ENCODE results near the gene IMPA2.

DNA sequence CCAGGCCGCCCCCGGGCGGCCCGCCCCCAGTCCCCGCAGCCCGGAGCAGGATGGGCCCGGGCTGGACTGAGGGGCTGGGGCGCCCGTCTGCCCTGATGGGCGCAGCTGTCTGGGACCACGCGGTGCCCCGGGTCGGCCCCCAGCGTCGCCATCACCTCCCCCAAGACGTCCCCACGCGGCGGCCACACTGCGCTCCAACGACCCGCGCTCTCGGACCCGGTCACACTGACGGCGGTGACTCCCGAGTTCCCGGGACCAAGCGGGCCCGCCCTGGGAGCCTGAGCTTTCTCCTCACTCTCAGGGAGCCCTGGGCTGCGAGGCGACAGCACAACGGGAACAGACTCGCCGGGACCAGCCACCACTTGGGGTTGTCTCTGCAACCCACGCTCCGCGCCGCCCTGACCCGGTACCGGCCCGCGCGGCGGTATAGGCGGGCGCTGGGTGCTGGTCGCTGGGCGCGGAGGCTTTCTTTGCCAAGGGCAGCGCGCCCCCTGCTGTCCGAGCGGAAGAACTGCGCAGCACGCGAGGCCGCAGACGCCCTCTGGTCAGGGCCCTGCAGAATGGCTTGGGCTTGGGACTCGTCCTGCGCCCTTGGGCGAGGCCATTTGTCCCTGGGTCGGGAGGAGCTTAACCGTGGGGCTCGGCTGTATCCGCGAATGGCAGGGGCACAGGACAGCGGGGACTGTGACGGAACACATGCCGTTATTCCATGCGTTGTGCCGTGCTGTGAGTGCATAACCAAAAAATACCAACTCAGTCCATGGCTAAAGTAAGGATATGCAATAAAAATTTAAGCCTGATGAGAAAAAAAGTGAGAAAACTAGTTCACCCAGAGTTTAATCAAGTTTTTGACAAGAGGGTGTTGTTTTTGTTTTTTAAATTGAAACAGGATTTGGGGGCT lies 57.6 kb downstream of the IMPA2 start:
- peak in 6 of 7 experiments; percentile 66 to 100 (median 98) for TF ChIP-seq CTCF (IDR thresholded peaks at IDR 0.05)
- TF ChIP-seq POLR2A (IDR thresholded peaks at IDR 0.05): no peak
- TF ChIP-seq EP300 (IDR thresholded peaks at IDR 0.05): no peak
- peak; percentile 40 to 84 (median 41) for TF ChIP-seq POLR2AphosphoS5 (IDR thresholded peaks at IDR 0.05)
